H9 (cell line): ENCODE data around the gene CD81. TPM values are rescaled to one million over a fixed set of nuclear protein-coding genes. Genes with fewer than 3 reads are reported as not detected.

ENCODE experiments used
- DNase-seq: peaks from one replicate; pipeline ENCODE4 v3.0.0-alpha.2; 2017
- H2AFZ ChIP-seq: one replicate; pipeline ENCODE4 v1.6.1; 2013; ENCODE audit warnings: mild to moderate bottlenecking, low read length, control low read depth, moderate library complexity
- H2AK5ac ChIP-seq: 2 replicates; pipeline ENCODE4 v1.6.1; 2013; ENCODE audit warnings: low read length, control low read depth, mixed read lengths; ENCODE audit not compliant: insufficient read length
- H2BK120ac ChIP-seq: one replicate; pipeline ENCODE4 v1.6.1; 2013; ENCODE audit warnings: low read depth, mild to moderate bottlenecking, low read length, control low read depth, inconsistent platforms; ENCODE audit not compliant: poor library complexity, severe bottlenecking
- H2BK12ac ChIP-seq: 2 replicates; pipeline ENCODE4 v1.6.1; 2013; ENCODE audit warnings: low read length, control low read depth, mixed read lengths, low read depth; ENCODE audit not compliant: insufficient read length
- H2BK15ac ChIP-seq: 2 replicates; pipeline ENCODE4 v1.6.1; 2013; ENCODE audit warnings: low read depth, low read length, control low read depth
- H2BK20ac ChIP-seq: one replicate; pipeline ENCODE4 v1.6.1; 2013; ENCODE audit warnings: low read depth, mild to moderate bottlenecking, low read length, control low read depth, inconsistent platforms; ENCODE audit not compliant: poor library complexity, severe bottlenecking
- H2BK5ac ChIP-seq: 2 replicates; pipeline ENCODE4 v1.6.1; 2013; ENCODE audit warnings: low read length, control low read depth, mixed read lengths; ENCODE audit not compliant: insufficient read length
- H3K14ac ChIP-seq: 2 replicates; pipeline ENCODE4 v1.6.1; 2013; ENCODE audit warnings: low read length, control low read depth; ENCODE audit not compliant: insufficient read depth
- H3K18ac ChIP-seq: 2 replicates; pipeline ENCODE4 v1.6.1; 2013; ENCODE audit warnings: low read depth, mild to moderate bottlenecking, mixed read lengths, low read length, control low read depth; ENCODE audit not compliant: insufficient read length
- H3K23ac ChIP-seq: 2 replicates; pipeline ENCODE4 v1.6.1; 2013; ENCODE audit warnings: low read length, control low read depth, mixed read lengths, low read depth; ENCODE audit not compliant: insufficient read length
- H3K23me2 ChIP-seq: 2 replicates; pipeline ENCODE4 v1.6.1; 2013; ENCODE audit warnings: low read depth, mild to moderate bottlenecking, mixed read lengths, low read length, control low read depth; ENCODE audit not compliant: insufficient read length, poor library complexity, severe bottlenecking
- H3K27ac ChIP-seq: 2 replicates; pipeline ENCODE4 v1.5.1; 2013; ENCODE audit warnings: low read length, control low read depth, mixed read lengths, low read depth; ENCODE audit not compliant: insufficient read length
- H3K27me3 ChIP-seq: 2 replicates; pipeline ENCODE4 v1.6.1; 2013; ENCODE audit warnings: low read length, control low read depth, inconsistent platforms; ENCODE audit not compliant: insufficient read depth
- H3K4ac ChIP-seq: 2 replicates; pipeline ENCODE4 v1.6.1; 2013; ENCODE audit warnings: low read depth, mild to moderate bottlenecking, control low read depth, inconsistent platforms, low read length, moderate library complexity
- H3K4me1 ChIP-seq: 2 replicates; pipeline ENCODE4 v1.6.1; 2013; ENCODE audit warnings: low read length, control low read depth, inconsistent platforms; ENCODE audit not compliant: insufficient read depth
- H3K4me2 ChIP-seq: 2 replicates; pipeline ENCODE4 v1.6.1; 2013; ENCODE audit warnings: low read length, control low read depth, mixed read lengths; ENCODE audit not compliant: insufficient read length, insufficient read depth
- H3K56ac ChIP-seq: 2 replicates; pipeline ENCODE4 v1.6.1; 2013; ENCODE audit warnings: low read depth, mild to moderate bottlenecking, mixed read lengths, low read length, control low read depth; ENCODE audit not compliant: insufficient read length
- H3K79me1 ChIP-seq: 2 replicates; pipeline ENCODE4 v1.6.1; 2013; ENCODE audit warnings: low read depth, mild to moderate bottlenecking, moderate library complexity, low read length, control low read depth, inconsistent platforms; ENCODE audit not compliant: insufficient read depth, poor library complexity, severe bottlenecking
- H3K79me2 ChIP-seq: 2 replicates; pipeline ENCODE4 v1.6.1; 2013; ENCODE audit warnings: low read length, control low read depth, inconsistent platforms; ENCODE audit not compliant: insufficient read depth
- H3K9ac ChIP-seq: 2 replicates; pipeline ENCODE4 v1.6.1; 2013; ENCODE audit warnings: low read length, control low read depth, mixed read lengths; ENCODE audit not compliant: insufficient read length; ENCODE audit errors: extremely low read depth
- H3K9me3 ChIP-seq: one replicate; pipeline ENCODE4 v1.6.1; 2013; ENCODE audit warnings: low read depth, low read length, inconsistent platforms; ENCODE audit not compliant: control insufficient read depth
- H3T11ph ChIP-seq: one replicate; pipeline ENCODE4 v1.6.1; 2013; ENCODE audit warnings: mild to moderate bottlenecking, low read length, control low read depth, inconsistent platforms
- H4K20me1 ChIP-seq: one replicate; pipeline ENCODE4 v1.6.1; 2013; ENCODE audit not compliant: control insufficient read depth, insufficient read length, insufficient read depth
- H4K5ac ChIP-seq: 2 replicates; pipeline ENCODE4 v1.6.1; 2013; ENCODE audit warnings: low read depth, mild to moderate bottlenecking, mixed read lengths, low read length, control low read depth; ENCODE audit not compliant: insufficient read length
- H4K8ac ChIP-seq: replicated peaks from 2 replicates; pipeline ENCODE4 v1.6.1; 2013; ENCODE audit warnings: low read length, control low read depth, mixed read lengths, low read depth; ENCODE audit not compliant: insufficient read length
- H4K91ac ChIP-seq: 2 replicates; pipeline ENCODE4 v1.6.1; 2013; ENCODE audit warnings: low read depth, mild to moderate bottlenecking, moderate library complexity, mixed read lengths, low read length, control low read depth; ENCODE audit not compliant: insufficient read length
- H3K27ac Mint-ChIP-seq, 3 experiments: 2 replicates in 2 of 3; 3 replicates in 1 of 3; pipeline ENCODE4 v1.8.0; 2020 to 2021; ENCODE audit warnings: mixed read lengths in 3 of 3, mild to moderate bottlenecking in 1 of 3, moderate library complexity in 1 of 3
- H3K27me3 Mint-ChIP-seq: 2 replicates; pipeline ENCODE4 v1.8.0; 2021; ENCODE audit warnings: low read depth, mild to moderate bottlenecking, moderate library complexity, mixed read lengths
- H3K36me3 Mint-ChIP-seq, 3 experiments: 2 replicates in 2 of 3; 3 replicates in 1 of 3; pipeline ENCODE4 v1.8.0; 2020 to 2021; ENCODE audit warnings: low read depth in 3 of 3, mixed read lengths in 3 of 3; ENCODE audit not compliant: insufficient read depth in 1 of 3
- H3K4me1 Mint-ChIP-seq, 2 experiments: 2 replicates each; pipeline ENCODE4 v1.8.0; 2020; ENCODE audit warnings: mixed read lengths in 2 of 2
- H3K4me3 Mint-ChIP-seq, 2 experiments: 2 replicates in 1 of 2; 3 replicates in 1 of 2; pipeline ENCODE4 v1.8.0; 2020 to 2021; ENCODE audit warnings: mild to moderate bottlenecking in 2 of 2, mixed read lengths in 2 of 2, moderate library complexity in 1 of 2
- H3K9me3 Mint-ChIP-seq, 2 experiments: 2 replicates in 1 of 2; 3 replicates in 1 of 2; pipeline ENCODE4 v1.8.0; 2020; ENCODE audit warnings: mild to moderate bottlenecking in 2 of 2, mixed read lengths in 2 of 2, moderate library complexity in 1 of 2
- WGBS: extraction: QIAGEN DNeasy Blood & Tissue Kit; methylation state at CpG from one replicate; pipeline ENCODE4 v1.1.7; 2013; ENCODE audit warnings: missing lambda C conversion rate, low lambda C conversion rate, mixed read lengths; ENCODE audit not compliant: insufficient read length; ENCODE audit errors: extremely low coverage; 5-methylcytosine and 5-hydroxymethylcytosine counted together
- total RNA-seq: library from RNA; stranded (reverse); gene quantifications from 2 replicates; pipeline ENCODE4 v1.2.1, GENCODE V29; 2021
- TF ChIP-seq, protein P1 (sequence below): fragments of 200-600 bp; sonication (generic); conservative IDR thresholded peaks from 3 replicates; pipeline ENCODE4 v1.8.0; 2021; ENCODE audit warnings: antibody characterized with exemption, mild to moderate bottlenecking

The CD81 gene
- total RNA-seq, 1 experiment from 2014 or later: 246 TPM

DNA sequence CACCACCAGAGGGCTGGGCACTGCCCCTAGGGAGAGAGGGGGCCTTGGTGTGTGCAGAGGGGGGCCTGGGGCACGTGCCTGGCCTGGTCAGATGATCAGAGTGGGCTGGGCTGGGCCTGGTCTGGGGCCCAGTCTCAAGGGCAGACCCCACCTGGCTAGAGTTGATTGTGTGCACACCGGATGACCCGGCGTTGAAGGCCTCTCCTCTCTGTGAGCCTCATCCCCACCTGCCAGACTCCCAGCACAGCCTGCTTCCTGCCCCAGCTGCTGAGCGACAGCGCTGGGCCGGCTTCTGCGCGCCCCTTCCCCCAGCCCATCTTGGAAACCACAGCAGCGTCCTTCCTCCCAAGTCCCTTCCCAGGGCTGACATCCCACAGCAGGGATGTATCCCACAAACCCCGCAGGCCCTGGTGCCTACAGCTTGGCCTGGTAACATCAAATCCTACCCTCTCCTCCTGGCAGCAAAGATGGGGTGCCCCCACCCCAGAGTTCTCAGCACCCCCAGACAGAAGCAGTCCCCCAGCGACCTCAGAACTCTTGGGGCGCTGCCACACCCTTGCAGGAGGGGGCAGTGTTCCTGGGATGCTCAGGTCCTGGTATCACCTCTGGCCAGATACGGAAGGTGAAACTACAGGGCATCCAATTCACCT, 12.4 kb downstream of the CD81 start:
- H3K4me3 Mint-ChIP-seq: no peak overlapping the region
- Histone ChIP-seq H3K4me2 (no peak overlapping the region), H2BK120ac (no peak overlapping the region), H3K27me3 (no peaks in the 10 kb centered on the region), H3K56ac (no peak overlapping the region), H3K27ac (no peak overlapping the region), H2AFZ (no peak overlapping the region), H3T11ph (no peak overlapping the region), H4K20me1 (peaks cover 8% of the 10 kb centered on the region), H3K9me3 (no peaks in the 10 kb centered on the region), H2BK12ac (no peak overlapping the region), H2BK20ac (no peak overlapping the region), H3K14ac (no peak overlapping the region), H4K91ac (no peak overlapping the region), H3K79me1 (peaks cover 8% of the 10 kb centered on the region), H3K9ac (no peak overlapping the region), H4K5ac (no peak overlapping the region), H2BK15ac (no peak overlapping the region), H3K23ac (no peak overlapping the region), H4K8ac (no peak overlapping the region), H3K4ac (no peak overlapping the region), H2AK5ac (no peak overlapping the region), H3K4me1 (no peaks in the 10 kb centered on the region; the same call in 1 of the 2 replicates), H3K79me2 (peaks cover 25% of the 10 kb centered on the region; the same call in 1 of the 2 replicates), H3K18ac (no peak overlapping the region), H3K23me2 (no peaks in the 10 kb centered on the region), H2BK5ac (no peak overlapping the region)
- no CpG with 5 or more reads among the region's 14 CpGs for WGBS
- H3K4me1 Mint-ChIP-seq: peaks cover 16 to 19% of the 10 kb centered on the region in 2 experiments
- H3K27me3 Mint-ChIP-seq: no peaks in the 10 kb centered on the region
- TF ChIP-seq, protein P1, sequence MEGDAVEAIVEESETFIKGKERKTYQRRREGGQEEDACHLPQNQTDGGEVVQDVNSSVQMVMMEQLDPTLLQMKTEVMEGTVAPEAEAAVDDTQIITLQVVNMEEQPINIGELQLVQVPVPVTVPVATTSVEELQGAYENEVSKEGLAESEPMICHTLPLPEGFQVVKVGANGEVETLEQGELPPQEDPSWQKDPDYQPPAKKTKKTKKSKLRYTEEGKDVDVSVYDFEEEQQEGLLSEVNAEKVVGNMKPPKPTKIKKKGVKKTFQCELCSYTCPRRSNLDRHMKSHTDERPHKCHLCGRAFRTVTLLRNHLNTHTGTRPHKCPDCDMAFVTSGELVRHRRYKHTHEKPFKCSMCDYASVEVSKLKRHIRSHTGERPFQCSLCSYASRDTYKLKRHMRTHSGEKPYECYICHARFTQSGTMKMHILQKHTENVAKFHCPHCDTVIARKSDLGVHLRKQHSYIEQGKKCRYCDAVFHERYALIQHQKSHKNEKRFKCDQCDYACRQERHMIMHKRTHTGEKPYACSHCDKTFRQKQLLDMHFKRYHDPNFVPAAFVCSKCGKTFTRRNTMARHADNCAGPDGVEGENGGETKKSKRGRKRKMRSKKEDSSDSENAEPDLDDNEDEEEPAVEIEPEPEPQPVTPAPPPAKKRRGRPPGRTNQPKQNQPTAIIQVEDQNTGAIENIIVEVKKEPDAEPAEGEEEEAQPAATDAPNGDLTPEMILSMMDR: peak; percentile 43
- no peak for DNase-seq
- H3K36me3 Mint-ChIP-seq: peaks cover 1 to 16% (median 11%) of the 10 kb centered on the region in 3 experiments; a peak in 6 of 7 replicates
- H3K9me3 Mint-ChIP-seq: no peaks in the 10 kb centered on the region
- peak overlapping the region; percentile 63 to 92 (median 74); a peak in 3 of 7 replicates for H3K27ac Mint-ChIP-seq
